Hematopoietic multipotent progenitor cell (in vitro differentiated cells): ENCODE measurements around the gene C14orf180. TPM values are rescaled to one million over a fixed set of nuclear protein-coding genes. Genes with fewer than 3 reads are reported as not detected.
"Not testable (repeated sequence)": the region's sequence is repeated elsewhere in the genome, so short reads cannot be mapped to it uniquely, and the experiment has no call there.

ENCODE experiments used
- DNase-seq, 3 donors: peaks; one replicate each; pipeline ENCODE4 v3.0.0-alpha.2; 2011 to 2015; ENCODE audit warnings: low read depth in 2 of 3, low spot score in 2 of 3
- total RNA-seq: library from RNA; depleted of rRNA; stranded (reverse); fragments of >200 nt; gene quantifications from one replicate; pipeline ENCODE4 v1.2.3, GENCODE V29; 2012

C14orf180 gene
- total RNA-seq, 1 donor: not detected

DNA sequence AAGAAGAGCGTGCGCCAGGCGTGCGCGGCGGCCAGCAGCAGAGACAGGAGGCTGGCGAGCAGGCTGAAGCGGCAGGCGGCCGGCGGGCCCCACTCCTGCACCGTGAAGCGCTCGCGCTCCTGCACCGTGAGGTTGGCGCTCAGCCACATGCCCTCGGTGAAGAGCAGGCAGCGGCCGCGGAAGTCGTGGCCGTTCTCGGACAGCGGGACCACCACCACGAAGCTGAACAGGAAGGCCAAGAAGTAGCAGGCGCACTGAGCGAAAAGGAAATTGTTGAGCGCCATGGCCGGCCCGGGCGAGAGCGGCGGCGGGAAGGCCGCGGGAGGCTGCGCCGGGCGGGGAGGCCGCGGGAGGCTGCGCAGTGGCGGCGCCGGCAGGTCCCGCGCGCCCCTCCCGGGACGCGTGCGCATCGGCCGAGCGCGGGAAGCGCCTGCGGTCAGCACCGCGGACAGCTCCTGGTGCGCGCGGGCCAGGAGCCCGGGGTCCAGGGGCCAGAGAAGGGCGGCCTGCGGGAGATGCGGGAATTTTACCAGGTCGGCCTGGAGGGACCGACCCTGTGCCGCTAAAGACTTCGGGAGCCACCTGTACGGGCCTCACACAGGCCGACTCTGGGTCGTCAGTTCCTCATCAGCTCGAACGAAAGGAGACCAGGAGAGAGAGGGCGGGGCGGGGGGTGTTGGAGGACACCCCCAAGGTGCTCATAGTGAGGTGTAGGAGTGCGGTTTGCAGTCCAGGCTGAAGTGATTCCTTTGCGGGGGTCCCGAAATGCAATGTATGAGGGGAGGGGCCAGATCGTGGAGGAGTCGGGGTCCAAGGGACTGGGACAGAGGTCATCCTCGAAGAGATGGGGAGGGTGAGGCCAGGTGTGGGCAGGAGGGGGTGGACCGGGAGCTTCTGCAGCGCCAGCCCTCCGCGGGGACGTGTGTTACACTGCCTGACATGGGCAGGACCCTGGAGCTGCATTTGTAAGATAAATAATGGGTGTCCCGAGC is 25.2 kb downstream of the C14orf180 start, which contains the start of gene TMEM179:
Gene TMEM179, minus strand, starts transcription at position 315 of the 992 bp plus-strand sequence. Its CDS starts 31 bp downstream, at position 284.
- DNase-seq: peak in 2 of 3 donors; percentile 30 to 39

DNA sequence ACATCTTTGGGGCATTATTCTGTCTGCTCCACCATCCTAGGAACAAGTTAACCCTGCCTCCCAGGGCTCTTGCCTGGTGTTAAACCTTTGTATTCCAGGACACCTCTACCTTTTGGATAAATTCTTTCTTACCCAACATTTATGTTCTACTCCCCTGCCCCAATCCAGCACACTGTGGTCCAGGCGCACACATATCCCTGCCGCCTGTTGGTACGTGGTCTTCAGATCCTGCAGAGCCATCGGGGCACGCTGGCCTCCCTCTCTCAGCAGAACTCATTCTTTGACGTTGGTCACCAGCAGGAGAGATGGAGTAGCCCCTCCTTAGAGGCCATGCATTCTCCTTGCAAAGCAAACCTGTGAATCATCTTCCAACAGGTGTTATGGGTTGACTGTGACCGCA is 30.1 kb downstream of the C14orf180 start:
- DNase-seq: no peak

DNA sequence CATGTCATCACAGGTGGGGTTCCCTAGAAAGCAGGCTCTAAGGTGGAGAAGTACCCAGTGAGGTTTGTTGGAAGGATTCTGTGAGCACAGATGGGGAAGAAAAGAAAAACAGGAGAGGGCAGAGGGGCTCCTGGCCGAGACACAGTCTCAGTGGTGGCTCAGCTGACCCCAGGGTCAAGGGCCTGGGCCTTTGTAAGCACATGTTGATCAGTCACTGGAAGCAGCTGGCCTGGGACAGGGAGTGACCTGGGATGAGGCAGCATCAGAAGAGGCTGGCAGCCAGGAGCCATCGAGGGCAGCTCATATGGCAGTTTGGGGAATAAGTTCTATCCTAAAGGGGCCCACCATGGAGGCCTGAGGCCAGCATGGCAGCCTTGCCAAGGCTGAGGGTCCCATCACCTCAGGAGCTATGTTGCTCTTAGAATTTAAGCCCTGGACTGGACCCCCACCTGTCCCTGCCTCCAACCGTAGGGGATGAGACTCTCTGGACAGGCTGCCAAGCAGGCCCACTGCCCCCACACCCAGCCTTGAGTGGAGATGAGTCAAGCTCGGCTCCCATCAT is 31.3 kb downstream of the C14orf180 start:
- no peak for DNase-seq

DNA sequence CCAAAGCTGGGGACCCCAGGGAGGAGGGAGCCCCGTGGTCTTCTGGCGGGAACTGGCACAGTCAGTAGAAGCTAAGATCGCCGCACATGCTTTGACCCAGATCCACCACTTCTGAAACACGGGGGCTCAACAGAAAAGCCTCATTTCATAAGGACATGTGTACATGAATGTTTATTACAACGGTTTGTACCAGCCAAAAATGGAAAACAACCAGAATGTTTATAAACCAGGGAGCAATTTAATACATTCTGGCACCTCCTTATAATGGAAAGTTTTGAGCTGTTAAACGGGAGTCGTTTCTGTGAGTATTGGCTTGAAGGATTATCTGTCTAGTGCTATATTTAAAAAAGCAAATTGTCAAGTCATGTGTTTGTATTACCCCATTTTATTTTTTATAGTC is 32.3 kb downstream of the C14orf180 start:
- no peak for DNase-seq

DNA sequence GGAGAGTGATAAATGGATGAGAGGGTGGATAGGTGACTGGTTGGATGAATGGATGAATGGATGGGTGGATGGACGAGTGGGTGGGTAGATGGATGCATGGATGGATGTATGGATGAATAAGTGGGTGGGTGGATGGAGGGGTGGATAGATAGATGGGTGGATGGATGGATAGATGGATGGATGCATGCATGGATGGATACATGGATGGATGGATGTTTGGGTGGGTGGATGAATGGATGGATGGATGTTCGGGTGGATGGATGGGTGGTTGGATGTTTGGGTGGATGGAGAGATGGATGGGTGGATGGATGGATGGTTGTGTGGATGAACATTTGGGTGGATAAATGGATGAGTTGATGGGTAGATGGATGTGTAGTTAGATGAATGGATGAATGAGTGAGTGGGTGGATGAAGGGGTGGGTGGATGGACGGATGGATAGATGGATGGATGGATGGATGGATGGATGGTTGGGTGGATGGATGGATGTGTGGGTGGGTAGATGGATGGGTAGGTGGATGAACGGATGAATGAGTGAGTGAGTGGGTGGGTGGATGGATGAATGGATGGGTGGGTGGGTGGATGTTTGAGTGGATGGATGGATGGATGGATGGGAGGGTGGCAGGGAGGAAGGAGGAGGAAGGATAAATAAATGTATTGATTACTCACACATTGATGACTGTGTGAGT is 34.7 kb downstream of the C14orf180 start:
- DNase-seq: no peak

DNA sequence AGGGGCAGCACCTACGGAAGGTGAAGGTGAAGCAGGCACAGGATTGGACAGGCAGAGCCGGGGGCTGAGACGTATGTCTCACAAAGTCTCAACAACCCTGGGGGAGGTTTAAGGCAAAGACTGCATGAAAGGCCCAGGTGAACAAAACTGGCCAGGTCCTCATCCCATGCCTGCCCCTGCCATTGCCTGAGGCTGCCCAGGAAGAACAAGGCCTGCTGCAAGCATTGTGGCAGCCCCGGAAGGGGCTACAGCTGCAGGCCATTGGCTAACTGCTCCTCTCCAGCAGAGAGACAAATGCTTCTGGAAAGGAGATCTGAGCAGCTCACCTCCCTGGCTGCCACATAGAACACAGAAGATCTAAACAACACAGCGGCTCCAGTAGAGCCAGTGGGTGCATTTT is 45.4 kb downstream of the C14orf180 start:
- DNase-seq: no peak

DNA sequence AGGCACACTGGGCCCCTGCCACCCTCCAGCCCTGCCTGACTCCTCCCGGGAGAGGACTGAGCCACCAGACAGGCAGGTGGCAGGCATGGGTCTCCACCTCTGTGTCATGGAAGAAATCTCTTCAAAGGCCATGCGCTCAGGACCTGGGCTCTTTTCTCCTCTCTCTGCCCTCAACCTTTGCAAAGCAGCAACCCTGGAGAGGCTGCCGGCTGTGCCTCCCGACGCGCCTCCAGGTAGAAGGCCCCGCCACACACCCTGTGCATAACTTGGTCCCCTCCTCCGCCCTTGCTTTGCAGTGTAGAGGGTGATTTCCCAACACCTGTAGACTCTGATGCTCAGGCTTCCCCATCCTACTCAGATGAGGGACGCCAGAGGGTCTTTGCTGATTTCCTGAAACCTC is 53.2 kb downstream of the C14orf180 start:
- no peak for DNase-seq

DNA sequence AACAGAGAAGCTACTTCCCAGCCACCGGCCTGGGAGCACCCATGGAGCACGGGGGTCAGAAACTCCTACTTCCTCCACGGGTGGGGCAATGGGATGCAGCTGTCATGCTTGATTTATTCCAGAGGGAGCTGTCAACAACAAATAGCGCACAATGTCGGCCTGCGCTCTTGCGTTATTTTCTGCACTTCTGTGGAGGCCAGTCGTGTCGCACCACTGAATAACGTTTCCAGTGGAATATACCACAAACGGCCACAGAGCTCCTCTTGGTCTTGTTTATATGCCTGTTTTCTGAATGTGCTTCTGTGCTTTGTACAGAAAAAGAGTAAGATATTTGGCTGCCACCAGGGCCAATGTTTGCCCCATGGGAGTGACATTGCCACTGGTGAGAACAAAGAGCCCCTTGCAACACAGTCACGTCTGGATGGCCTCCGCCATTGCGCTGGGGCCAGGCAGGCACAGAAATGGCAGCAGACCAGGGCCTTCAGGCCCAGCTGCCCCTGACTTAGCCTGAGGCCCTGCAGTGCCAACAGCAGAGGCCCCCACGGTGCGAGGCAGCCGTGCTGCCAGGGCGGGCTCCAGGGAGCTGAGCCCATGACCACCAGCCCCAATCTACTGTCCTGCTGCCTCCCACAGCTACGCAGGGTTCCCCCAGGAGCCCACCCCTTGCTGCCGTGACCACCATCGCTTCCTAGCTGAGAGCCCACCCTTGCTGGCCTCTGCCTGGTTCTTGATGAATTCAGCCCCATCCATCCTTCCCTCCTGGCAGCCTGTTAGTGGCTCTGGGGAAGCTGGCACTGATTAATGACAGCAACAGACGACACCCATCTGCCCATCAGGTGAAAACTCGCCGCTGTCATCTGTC is 53.9 kb downstream of the C14orf180 start:
- DNase-seq: no peak

DNA sequence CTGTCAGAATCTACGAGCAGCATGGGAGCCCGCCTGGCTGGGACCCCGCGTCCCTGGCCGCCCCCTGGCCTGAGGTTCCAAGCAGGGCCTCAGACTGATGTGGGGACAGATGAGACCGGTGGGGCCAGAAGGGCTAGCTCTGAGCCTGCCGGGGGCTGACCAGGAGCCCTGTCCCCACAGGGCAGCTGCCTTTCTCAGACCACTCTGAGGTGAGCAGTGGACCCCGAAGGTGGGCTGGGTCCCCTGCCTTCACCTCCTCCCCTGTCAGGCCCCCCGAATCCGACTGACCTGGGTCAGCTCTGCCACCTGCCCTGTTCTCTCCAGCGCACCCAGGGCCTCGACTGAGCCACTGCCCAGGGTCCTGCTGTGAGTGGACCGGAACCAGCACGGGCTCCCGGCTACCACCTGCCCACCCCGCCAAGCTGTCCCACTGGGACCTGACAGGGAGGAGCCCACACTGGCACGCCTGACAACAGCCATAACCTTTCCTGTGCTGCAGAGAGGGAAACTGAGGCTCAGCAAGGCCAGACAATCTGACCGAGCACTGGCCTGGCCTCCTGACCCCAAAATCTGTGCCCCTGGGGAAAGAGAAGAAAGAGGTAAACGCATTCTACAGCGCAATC is 54.7 kb downstream of the C14orf180 start:
- no peak for DNase-seq

DNA sequence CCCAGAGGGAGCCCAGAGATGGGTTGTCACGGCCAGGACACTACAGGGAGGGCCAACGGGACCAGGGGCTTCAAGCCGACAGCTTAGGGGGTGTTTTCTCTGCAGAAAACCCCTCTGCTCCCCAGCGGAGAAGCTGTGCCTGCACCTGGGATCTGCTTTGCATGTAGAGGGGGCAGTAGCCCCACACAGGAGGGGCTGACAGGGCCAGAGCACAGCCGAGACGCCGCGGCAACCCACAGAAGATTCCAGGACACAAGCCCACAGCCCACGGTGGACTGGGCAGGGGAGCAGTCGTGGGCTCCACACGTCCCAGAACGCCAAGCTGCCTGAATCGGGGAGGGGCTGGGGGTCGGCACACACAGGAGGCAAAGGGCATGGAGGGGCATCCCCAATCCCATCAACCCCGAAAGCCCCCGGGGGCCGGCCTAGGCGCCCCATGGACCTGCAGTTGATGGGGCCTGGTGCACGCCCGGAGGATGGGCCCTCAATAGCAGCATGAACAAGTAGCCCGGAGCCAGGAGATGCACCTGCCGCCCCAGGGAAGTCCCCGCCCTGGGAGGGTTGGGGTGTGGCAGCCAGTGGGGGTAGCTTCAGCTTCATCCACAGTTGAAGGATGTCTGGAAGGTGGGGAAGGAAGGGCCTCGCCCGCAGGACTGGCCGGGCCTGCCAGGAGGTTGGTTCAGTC is 55.5 kb downstream of the C14orf180 start:
- no peak for DNase-seq

DNA sequence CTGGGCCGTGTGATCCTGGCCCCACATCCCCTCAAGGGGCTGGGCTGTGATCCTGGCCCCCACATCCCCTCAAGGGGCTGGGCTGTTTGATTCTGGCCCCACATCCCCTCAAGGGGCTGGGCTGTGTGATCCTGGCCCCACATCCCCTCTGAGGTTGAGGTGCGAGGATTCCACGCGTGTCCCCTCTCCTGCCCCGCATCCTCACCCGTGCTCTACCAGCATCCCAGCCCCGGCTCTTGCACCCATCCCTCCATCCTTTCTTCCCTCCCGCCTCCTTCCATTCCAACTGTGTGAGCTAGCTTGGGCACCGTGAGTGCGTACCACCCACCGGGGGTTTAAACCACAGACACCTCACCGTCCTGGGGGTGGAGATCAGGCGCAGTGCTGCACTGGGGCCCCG is 56.2 kb downstream of the C14orf180 start:
- DNase-seq: no peak

DNA sequence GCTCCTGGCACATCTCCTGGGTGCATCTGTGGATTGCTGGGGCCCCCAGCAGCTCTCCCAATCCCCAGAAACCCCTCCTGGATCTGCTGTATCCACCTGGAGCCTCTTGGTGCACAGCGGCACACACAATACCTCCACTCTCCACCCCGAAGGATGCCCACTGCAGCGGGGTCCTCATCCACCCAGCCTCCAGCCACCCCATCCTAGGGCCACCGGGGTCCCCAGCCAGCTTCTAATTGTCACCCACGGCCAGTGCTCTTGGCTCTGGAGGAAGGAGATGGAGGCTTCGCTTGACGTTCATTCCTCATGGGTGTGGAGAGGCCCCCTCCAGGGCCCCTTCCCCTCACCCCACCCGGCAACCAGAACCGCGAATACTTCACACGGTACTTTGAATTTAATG is 56.6 kb downstream of the C14orf180 start:
- no peak for DNase-seq

DNA sequence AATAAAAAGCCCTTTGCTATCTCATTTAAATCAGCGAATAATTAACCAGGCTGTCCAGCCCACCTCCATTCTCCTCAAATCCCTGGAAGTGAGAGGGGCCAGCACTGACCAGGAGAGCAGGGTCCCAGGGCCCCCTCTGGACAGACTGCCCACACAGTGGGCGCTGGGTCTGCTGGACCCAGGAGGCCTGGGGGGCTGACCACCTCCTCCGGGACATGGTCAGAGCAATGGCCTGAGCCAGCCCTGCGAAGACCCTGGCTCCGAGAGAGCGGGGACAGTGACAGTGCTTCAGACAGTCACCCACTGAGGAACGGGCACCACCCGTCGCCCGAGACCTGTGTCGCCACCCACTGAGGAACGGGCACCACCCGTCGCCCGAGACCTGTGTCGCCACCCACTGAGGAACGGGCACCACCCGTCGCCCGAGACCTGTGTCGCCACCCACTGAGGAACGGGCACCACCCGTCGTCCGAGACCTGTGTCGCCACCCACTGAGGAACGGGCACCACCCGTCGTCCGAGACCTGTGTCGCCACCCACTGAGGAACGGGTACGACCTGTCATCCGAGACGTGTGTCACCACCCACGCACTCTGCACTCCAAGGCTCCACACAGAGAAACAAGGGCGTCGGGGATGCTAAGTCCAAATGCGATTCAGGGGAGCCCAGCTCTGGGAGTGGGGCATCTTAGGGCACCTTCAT is 57.4 kb downstream of the C14orf180 start:
- not testable (repeated sequence) for DNase-seq

DNA sequence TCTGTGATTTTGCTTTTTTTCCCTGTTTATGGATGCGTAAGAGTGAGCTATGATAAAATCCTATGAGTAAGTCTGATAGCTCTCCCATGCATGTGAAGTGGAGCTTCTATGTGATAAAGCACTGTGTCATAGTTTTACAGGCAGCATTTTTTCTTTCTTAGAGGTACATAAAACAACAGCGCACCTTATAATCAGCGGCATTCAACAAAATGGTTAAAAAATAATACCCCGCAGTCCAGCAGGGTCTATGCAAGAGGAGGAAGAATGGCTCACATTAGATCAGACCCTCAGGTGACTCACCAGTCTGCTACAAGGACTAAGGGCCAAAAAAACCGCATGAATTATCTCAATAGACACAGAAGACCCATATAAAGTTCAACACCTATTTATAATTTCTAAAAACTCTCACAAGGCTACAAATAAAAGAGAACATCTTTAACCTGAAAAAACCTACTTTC is 58.0 kb downstream of the C14orf180 start:
- no peak for DNase-seq

DNA sequence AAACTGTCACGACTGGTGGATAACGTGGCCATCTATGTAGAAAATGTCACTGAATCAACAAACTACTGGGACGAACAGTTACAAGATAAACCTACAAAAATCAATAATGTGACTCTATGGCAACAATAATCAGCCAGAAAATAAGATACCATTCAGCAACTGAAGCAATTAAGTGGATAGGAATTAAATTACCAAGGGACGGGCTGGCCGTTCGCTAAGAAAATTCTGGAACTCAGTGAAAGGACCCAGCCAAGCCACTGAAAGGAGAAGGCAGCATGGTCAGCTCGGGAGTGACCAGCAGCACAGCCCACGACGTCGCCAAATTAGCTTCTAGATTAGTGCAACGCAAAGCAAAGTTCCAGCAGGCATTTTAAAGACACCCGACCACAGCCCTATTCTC is 58.6 kb downstream of the C14orf180 start:
- no peak for DNase-seq

DNA sequence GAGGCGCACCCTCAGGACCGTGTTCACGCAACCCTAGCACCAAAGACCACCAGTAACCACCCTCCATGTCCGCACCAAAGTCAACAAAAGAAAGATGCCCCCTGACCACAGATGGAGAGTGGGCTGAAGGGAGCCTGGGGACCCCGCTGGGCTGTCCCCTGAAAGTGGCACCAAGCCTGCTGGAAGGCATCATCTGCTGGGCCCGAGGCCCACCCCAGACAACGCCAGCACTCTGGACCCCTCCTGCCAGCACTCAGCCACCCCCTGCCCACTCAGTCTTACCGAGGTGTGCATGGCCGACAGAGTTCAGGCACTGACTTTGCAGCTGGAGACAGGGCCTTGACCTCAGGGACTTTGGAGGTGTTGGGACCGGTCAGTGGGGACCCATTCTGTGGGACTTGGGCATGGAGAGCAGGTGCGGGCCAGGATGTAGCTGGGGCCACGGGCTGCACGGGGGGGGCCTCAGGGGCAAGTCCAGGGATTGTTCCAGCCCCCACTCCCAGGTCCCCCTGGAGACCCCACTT is 59.4 kb downstream of the C14orf180 start:
- DNase-seq: no peak

DNA sequence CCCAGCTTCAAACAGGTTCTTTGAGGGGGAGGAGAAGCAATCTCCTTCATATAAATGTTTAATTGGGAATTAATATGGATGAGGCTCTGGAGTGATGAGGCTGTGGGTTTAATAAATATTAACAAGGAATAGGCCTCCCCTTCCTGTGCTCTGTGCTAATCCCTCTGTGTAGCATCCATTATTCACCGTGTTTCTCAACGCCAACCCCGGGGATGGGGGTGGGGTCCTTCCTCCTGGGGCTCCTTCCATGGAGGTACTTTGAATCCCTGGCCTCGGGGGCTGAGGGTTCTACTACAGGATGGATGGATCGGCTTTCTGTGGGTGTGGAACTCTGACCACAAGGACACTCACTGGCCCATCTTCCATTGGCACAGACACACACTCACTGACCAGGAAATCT is 59.9 kb downstream of the C14orf180 start:
- DNase-seq: no peak
